HG03280 (cell line): ENCODE measurements around the gene LY6G5B.
"Not testable (repeated sequence)": the region's sequence is repeated elsewhere in the genome, so short reads cannot be mapped to it uniquely, and the experiment has no call there.

ENCODE experiments used
- ATAC-seq: cut with Tn5 transposase; IDR thresholded peaks from one replicate; pipeline ENCODE4 v1.9.1; 2021; ENCODE audit warnings: mild to moderate bottlenecking, moderate library complexity; ENCODE audit not compliant: unreplicated experiment

LY6G5B gene

GRCh38 chr6:31690231-31691077 lies 20.7 kb downstream of the LY6G5B start:
- no peak for ATAC-seq

- no peak for ATAC-seq
These were observed 21.3 kb downstream of the LY6G5B start for GRCh38 chr6:31691078-31691463.

GRCh38 chr6:31691564-31692108 lies 21.9 kb downstream of the LY6G5B start:
- no peak for ATAC-seq

- ATAC-seq = no peak
These were observed 22.6 kb downstream of the LY6G5B start for GRCh38 chr6:31692353-31692752.

GRCh38 chr6:31692886-31693285 lies 23.1 kb downstream of the LY6G5B start:
- no peak for ATAC-seq

GRCh38 chr6:31693535-31693934 lies 23.8 kb downstream of the LY6G5B start:
- no peak for ATAC-seq

- ATAC-seq = no peak
These were observed 27.8 kb downstream of the LY6G5B start for GRCh38 chr6:31697555-31697954.

GRCh38 chr6:31700740-31701401 lies 31.1 kb downstream of the LY6G5B start:
- ATAC-seq = no peak

- no peak for ATAC-seq
These were observed 32.1 kb downstream of the LY6G5B start for GRCh38 chr6:31701666-31702404.

- ATAC-seq = no peak
These were observed 32.6 kb downstream of the LY6G5B start for GRCh38 chr6:31702405-31702818.

- peak; percentile 93 for ATAC-seq
These were observed 33.3 kb downstream of the LY6G5B start, which contains the start of gene ABHD16A for GRCh38 chr6:31702819-31703716. TSS of gene ABHD16A (minus strand) at chr6:31703324. CDS start at chr6:31703281, 43 bp downstream.

GRCh38 chr6:31705931-31706330 lies 36.2 kb downstream of the LY6G5B start:
- no peak for ATAC-seq

- ATAC-seq = no peak
These were observed 36.8 kb downstream of the LY6G5B start, which contains the start of gene LY6G6F for GRCh38 chr6:31706599-31706998. TSS of gene LY6G6F (plus strand) at chr6:31706866. CDS start at chr6:31706907, 41 bp downstream.

- no peak for ATAC-seq
These were observed 37.9 kb downstream of the LY6G5B start for GRCh38 chr6:31707701-31708100.

GRCh38 chr6:31708224-31708623 lies 38.4 kb downstream of the LY6G5B start:
- ATAC-seq = no peak

- not testable (repeated sequence) for ATAC-seq
These were observed 39.4 kb downstream of the LY6G5B start for GRCh38 chr6:31709157-31709556.

- no peak for ATAC-seq
These were observed 40.9 kb downstream of the LY6G5B start for GRCh38 chr6:31710523-31711219.

- no peak for ATAC-seq
These were observed 41.5 kb downstream of the LY6G5B start for GRCh38 chr6:31711233-31711632.

- ATAC-seq = no peak
These were observed 42.5 kb downstream of the LY6G5B start for GRCh38 chr6:31712296-31712695.
